OCI-LY3 (cell line): Measurements from ENCODE around the gene CFAP58.

Experiments used
- H2AFZ ChIP-seq: fragments of 200-600, 300-600 bp; shearing (Covaris generic); 2 replicates; pipeline ENCODE4 v1.6.0; 2014; ENCODE audit warnings: antibody characterized with exemption, low read depth, low read length
- H3K27ac ChIP-seq: fragments of 200-600, 300-600 bp; sonication (generic); 2 replicates; pipeline ENCODE4 v1.5.1; 2014; ENCODE audit warnings: mild to moderate bottlenecking, low read length, moderate library complexity, mixed read lengths
- H3K27me3 ChIP-seq: fragments of 200-600, 300-600 bp; sonication (generic); 2 replicates; pipeline ENCODE4 v1.6.1; 2014; ENCODE audit warnings: low read depth, low read length, mixed read lengths
- H3K36me3 ChIP-seq: fragments of 200-600, 300-600 bp; sonication (generic); replicated peaks from 2 replicates; pipeline ENCODE3; 2014; ENCODE audit warnings: low read depth, low read length, mixed read lengths
- H3K4me1 ChIP-seq: fragments of 300-600, 200-600 bp; sonication (generic); 2 replicates; pipeline ENCODE4 v1.6.1; 2014; ENCODE audit warnings: low read length, mixed read lengths
- H3K4me2 ChIP-seq: fragments of 200-600, 300-600 bp; sonication (generic); 2 replicates; pipeline ENCODE4 v1.6.1; 2014; ENCODE audit warnings: low read length, mixed read lengths
- H3K4me3 ChIP-seq: fragments of 300-600, 200-600 bp; sonication (generic); 2 replicates; pipeline ENCODE4 v1.5.1; 2014; ENCODE audit warnings: antibody characterized with exemption, mild to moderate bottlenecking, low read length, moderate library complexity
- H3K79me2 ChIP-seq: fragments of 300-600, 200-600 bp; shearing (Covaris generic); 2 replicates; pipeline ENCODE4 v1.6.1; 2014; ENCODE audit warnings: mild to moderate bottlenecking, low read length, mixed read lengths
- H3K9ac ChIP-seq: fragments of 300-600, 200-600 bp; shearing (Covaris generic); 2 replicates; pipeline ENCODE4 v1.6.0; 2014; ENCODE audit warnings: mild to moderate bottlenecking, low read length, moderate library complexity
- H3K9me3 ChIP-seq: fragments of 200-600, 300-600 bp; shearing (Covaris generic); 2 replicates; pipeline ENCODE4 v1.6.1; 2014; ENCODE audit warnings: low read length, mixed read lengths; ENCODE audit not compliant: insufficient read depth
- H4K20me1 ChIP-seq: fragments of 200-600, 300-600 bp; sonication (generic); 2 replicates; pipeline ENCODE4 v1.6.1; 2016; ENCODE audit warnings: low read length, mixed read lengths; ENCODE audit not compliant: insufficient read depth
- CTCF ChIP-seq: fragments of 200-600, 300-600 bp; sonication (generic); IDR thresholded peaks from 2 replicates; pipeline ENCODE4 v1.5.1; 2014; ENCODE audit warnings: antibody characterized with exemption, low read length, low read depth
- EZH2phosphoT487 ChIP-seq: fragments of 200-600 bp; shearing (Covaris generic); IDR thresholded peaks from 2 replicates; pipeline ENCODE4 v1.6.1; 2018; ENCODE audit warnings: antibody characterized with exemption, mixed run types, low read depth

Gene CFAP58

GRCh38 chr10:104340641-104341040 lies 13.0 kb upstream of the CFAP58 start:
- peaks cover 15% of the 10 kb centered on the region for H3K27me3 ChIP-seq
- H3K36me3 ChIP-seq = no peaks in the 10 kb centered on the region
- H3K4me2 ChIP-seq = no peak overlapping the region
- no peak overlapping the region for H3K27ac ChIP-seq
- no peak overlapping the region for H2AFZ ChIP-seq
- H3K4me3 ChIP-seq = no peak overlapping the region
- H3K9me3 ChIP-seq = no peaks in the 10 kb centered on the region
- peaks cover 6% of the 10 kb centered on the region for H4K20me1 ChIP-seq
- H3K9ac ChIP-seq = no peak overlapping the region
- H3K4me1 ChIP-seq = peaks cover 13% of the 10 kb centered on the region
- peaks cover 26% of the 10 kb centered on the region for H3K79me2 ChIP-seq
- TF ChIP-seq EZH2phosphoT487 = no peak

- no peak for TF ChIP-seq CTCF
- H3K27ac ChIP-seq = no peak overlapping the region
Observed at GRCh38 chr10:104342941-104343411, 10.7 kb upstream of the CFAP58 start.

GRCh38 chr10:104344219-104344618 lies 9.4 kb upstream of the CFAP58 start:
- no peak overlapping the region for H3K27ac ChIP-seq
- no peak overlapping the region for H3K4me2 ChIP-seq
- no peak overlapping the region for H2AFZ ChIP-seq
- no peaks in the 10 kb centered on the region for H3K79me2 ChIP-seq
- H3K4me1 ChIP-seq = peaks cover 28% of the 10 kb centered on the region
- H4K20me1 ChIP-seq = no peaks in the 10 kb centered on the region
- no peak for TF ChIP-seq EZH2phosphoT487
- TF ChIP-seq CTCF = no peak
- no peaks in the 10 kb centered on the region for H3K36me3 ChIP-seq
- no peaks in the 10 kb centered on the region for H3K9me3 ChIP-seq
- H3K9ac ChIP-seq = no peak overlapping the region
- H3K27me3 ChIP-seq = peaks cover 14% of the 10 kb centered on the region
- H3K4me3 ChIP-seq = no peak overlapping the region

More at GRCh38 chr10:104342941-104343411, 10.7 kb upstream of the CFAP58 start:
- no peak overlapping the region for H3K9ac ChIP-seq
- H3K9me3 ChIP-seq = no peaks in the 10 kb centered on the region
- peaks cover 3% of the 10 kb centered on the region for H3K79me2 ChIP-seq
- no peak overlapping the region for H3K4me2 ChIP-seq
- H3K4me1 ChIP-seq = peaks cover 19% of the 10 kb centered on the region
- no peaks in the 10 kb centered on the region for H4K20me1 ChIP-seq
- no peaks in the 10 kb centered on the region for H3K36me3 ChIP-seq
- H2AFZ ChIP-seq = no peak overlapping the region
- H3K4me3 ChIP-seq = no peak overlapping the region
- H3K27me3 ChIP-seq = peaks cover 15% of the 10 kb centered on the region

- no peak overlapping the region for H3K27ac ChIP-seq
- TF ChIP-seq CTCF (no peak), EZH2phosphoT487 (no peak)
- peaks cover 36% of the 10 kb centered on the region for H3K4me1 ChIP-seq
- no peaks in the 10 kb centered on the region for H3K79me2 ChIP-seq
- no peaks in the 10 kb centered on the region for H3K9me3 ChIP-seq
- H3K36me3 ChIP-seq = no peaks in the 10 kb centered on the region
- H3K27me3 ChIP-seq = 0 out of 2 replicates have a peak, but pooled peaks cover 2% of the 10 kb centered on the region
- H4K20me1 ChIP-seq = no peaks in the 10 kb centered on the region
- H2AFZ ChIP-seq = no peak overlapping the region
- H3K4me3 ChIP-seq = no peak overlapping the region
- no peak overlapping the region for H3K4me2 ChIP-seq
- H3K9ac ChIP-seq = no peak overlapping the region
Observed at GRCh38 chr10:104345515-104345914, 8.1 kb upstream of the CFAP58 start.

GRCh38 chr10:104345941-104346340 lies 7.7 kb upstream of the CFAP58 start:
- H3K27ac ChIP-seq = no peak overlapping the region
- TF ChIP-seq EZH2phosphoT487 (no peak), CTCF (no peak)

More at GRCh38 chr10:104345941-104346340, 7.7 kb upstream of the CFAP58 start:
- Histone ChIP-seq H3K36me3 (no peaks in the 10 kb centered on the region), H2AFZ (no peak overlapping the region), H3K4me3 (no peak overlapping the region), H3K27me3 (no peaks in the 10 kb centered on the region), H3K9ac (no peak overlapping the region), H3K9me3 (no peaks in the 10 kb centered on the region), H3K79me2 (no peaks in the 10 kb centered on the region), H3K4me1 (peaks cover 40% of the 10 kb centered on the region), H3K4me2 (no peak overlapping the region), H4K20me1 (no peaks in the 10 kb centered on the region)
